Measurements from ENCODE around the gene TRAF3IP1.

DNA sequence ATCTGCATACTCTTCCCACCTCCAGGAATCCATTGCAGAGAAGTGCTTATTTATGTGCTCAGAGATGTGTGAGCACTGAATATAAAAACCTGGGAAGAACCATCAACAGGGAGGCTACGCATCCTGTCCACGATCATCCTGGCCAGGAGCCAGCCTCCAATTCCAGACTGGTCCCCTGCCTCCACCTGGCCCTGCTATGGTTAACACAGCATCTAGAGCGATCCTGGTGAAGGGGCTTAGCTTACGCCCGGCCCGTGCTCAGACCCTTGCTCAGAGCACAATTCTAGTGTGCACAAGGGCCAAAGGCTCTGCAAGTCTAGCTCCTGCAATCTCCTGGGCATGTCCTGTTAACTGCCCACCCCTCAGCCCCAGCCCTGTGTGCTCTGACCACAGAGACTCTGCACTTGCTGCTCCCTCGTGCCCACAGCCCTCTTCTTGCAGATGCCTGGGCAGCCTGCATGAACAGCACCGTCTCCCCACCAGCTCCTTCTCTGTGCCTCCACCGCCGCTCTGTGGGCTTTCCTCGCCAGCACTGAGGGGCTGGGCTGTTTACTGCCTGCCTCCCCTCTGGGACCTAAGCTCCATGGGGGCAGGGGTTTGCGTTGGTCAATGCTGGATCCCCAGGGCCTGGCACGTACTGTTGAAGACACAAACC, 38.4 kb upstream of the TRAF3IP1 start:
- TF ChIP-seq, protein P1, sequence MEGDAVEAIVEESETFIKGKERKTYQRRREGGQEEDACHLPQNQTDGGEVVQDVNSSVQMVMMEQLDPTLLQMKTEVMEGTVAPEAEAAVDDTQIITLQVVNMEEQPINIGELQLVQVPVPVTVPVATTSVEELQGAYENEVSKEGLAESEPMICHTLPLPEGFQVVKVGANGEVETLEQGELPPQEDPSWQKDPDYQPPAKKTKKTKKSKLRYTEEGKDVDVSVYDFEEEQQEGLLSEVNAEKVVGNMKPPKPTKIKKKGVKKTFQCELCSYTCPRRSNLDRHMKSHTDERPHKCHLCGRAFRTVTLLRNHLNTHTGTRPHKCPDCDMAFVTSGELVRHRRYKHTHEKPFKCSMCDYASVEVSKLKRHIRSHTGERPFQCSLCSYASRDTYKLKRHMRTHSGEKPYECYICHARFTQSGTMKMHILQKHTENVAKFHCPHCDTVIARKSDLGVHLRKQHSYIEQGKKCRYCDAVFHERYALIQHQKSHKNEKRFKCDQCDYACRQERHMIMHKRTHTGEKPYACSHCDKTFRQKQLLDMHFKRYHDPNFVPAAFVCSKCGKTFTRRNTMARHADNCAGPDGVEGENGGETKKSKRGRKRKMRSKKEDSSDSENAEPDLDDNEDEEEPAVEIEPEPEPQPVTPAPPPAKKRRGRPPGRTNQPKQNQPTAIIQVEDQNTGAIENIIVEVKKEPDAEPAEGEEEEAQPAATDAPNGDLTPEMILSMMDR (IDR thresholded peaks at IDR 0.05 in 8 of 11, conservative IDR thresholded peaks at IDR 0.05 in 3 of 11): no peak
- TF ChIP-seq POLR2AphosphoS5 (IDR thresholded peaks at IDR 0.05): no peak
- TF ChIP-seq POLR2A (IDR thresholded peaks at IDR 0.05): no peak

Data from spleen (tissue), 7 donors.